SK-N-SH treated with all-trans-retinoic acid at 6 μM for 48 hours (cell line): ENCODE results near the gene PLBD2.

Source experiments
- CSDC2 ChIP-seq: fragments of 250-450 bp; sonication (Bioruptor Pico); IDR thresholded peaks from 2 replicates; pipeline ENCODE4 v1.5.0; 2020; ENCODE audit warnings: mild to moderate bottlenecking, moderate library complexity
- CSRNP3 ChIP-seq: fragments of 250-450 bp; sonication (Bioruptor Pico); IDR thresholded peaks from 2 replicates; pipeline ENCODE4 v1.5.1; 2021; ENCODE audit warnings: mild to moderate bottlenecking, moderate library complexity
- OSR1 ChIP-seq: fragments of 250-450 bp; sonication (Bioruptor Pico); IDR thresholded peaks from 2 replicates; pipeline ENCODE4 v1.8.0; 2022; ENCODE audit warnings: moderate library complexity, mild to moderate bottlenecking, inconsistent platforms
- PATZ1 ChIP-seq: fragments of 250-450 bp; sonication (Bioruptor Pico); IDR thresholded peaks from 2 replicates; pipeline ENCODE4 v1.8.0; 2020; ENCODE audit warnings: mild to moderate bottlenecking, moderate library complexity, borderline replicate concordance
- PPARA ChIP-seq: fragments of 250-450 bp; sonication (Bioruptor Pico); IDR thresholded peaks from 2 replicates; pipeline ENCODE4 v1.5.0; 2020; ENCODE audit warnings: mild to moderate bottlenecking, borderline replicate concordance
- RARB ChIP-seq: fragments of 250-450 bp; sonication (Bioruptor Pico); IDR thresholded peaks from 2 replicates; pipeline ENCODE4 v1.8.0; 2021; ENCODE audit warnings: mild to moderate bottlenecking, moderate library complexity
- ZFP30 ChIP-seq: fragments of 450-650 bp; formaldehyde crosslinking; IDR thresholded peaks from 2 replicates; pipeline ENCODE4 v1.5.0; 2022; ENCODE audit warnings: mild to moderate bottlenecking, moderate library complexity
- ZNF8 ChIP-seq: fragments of 450-650 bp; formaldehyde crosslinking; IDR thresholded peaks from 2 replicates; pipeline ENCODE4 v1.5.0; 2020; ENCODE audit warnings: mild to moderate bottlenecking, moderate library complexity

- no peak for TF ChIP-seq CSDC2 (CRISPR knock-in tag)
- no peak for TF ChIP-seq PPARA (CRISPR knock-in tag)
- TF ChIP-seq PATZ1 (CRISPR knock-in tag): no peak
- no peak for TF ChIP-seq RARB (CRISPR knock-in tag)
- TF ChIP-seq ZFP30 (CRISPR knock-in tag): no peak
- TF ChIP-seq ZNF8: no peak
- no peak for TF ChIP-seq CSRNP3 (CRISPR knock-in tag)
- TF ChIP-seq OSR1: no peak
These were observed 64.7 kb downstream of the PLBD2 start for GRCh38 chr12:113422886-113423669.
